GM21529 (cell line): ENCODE measurements around the gene CLDN19.
"Not testable (repeated sequence)": the region's sequence is repeated elsewhere in the genome, so short reads cannot be mapped to it uniquely, and the experiment has no call there.

ENCODE experiments used
- ATAC-seq: cut with Tn5 transposase; IDR thresholded peaks from one replicate; pipeline ENCODE4 v1.9.1; 2021; ENCODE audit not compliant: unreplicated experiment

CLDN19 gene

GRCh38 chr1:42761567-42761966 is 21.5 kb upstream of the CLDN19 start:
- no peak for ATAC-seq

GRCh38 chr1:42759114-42759513 is 19.1 kb upstream of the CLDN19 start:
- ATAC-seq: no peak

GRCh38 chr1:42758641-42759040 is 18.6 kb upstream of the CLDN19 start:
- no peak for ATAC-seq

- no peak for ATAC-seq
These were observed 17.8 kb upstream of the CLDN19 start for GRCh38 chr1:42757892-42758275.

- no peak for ATAC-seq
These were observed 17.2 kb upstream of the CLDN19 start for GRCh38 chr1:42756956-42757891.

- no peak for ATAC-seq
These were observed 13.0 kb upstream of the CLDN19 start for GRCh38 chr1:42753070-42753469.

GRCh38 chr1:42752284-42752683 is 12.2 kb upstream of the CLDN19 start:
- ATAC-seq: no peak

- ATAC-seq: not testable (repeated sequence)
These were observed 11.6 kb upstream of the CLDN19 start for GRCh38 chr1:42751511-42752070.

GRCh38 chr1:42750041-42750440 is 10.0 kb upstream of the CLDN19 start:
- ATAC-seq: no peak

GRCh38 chr1:42748461-42749410 is 8.7 kb upstream of the CLDN19 start:
- ATAC-seq: no peak

- no peak for ATAC-seq
These were observed 8.0 kb upstream of the CLDN19 start for GRCh38 chr1:42748021-42748420.

GRCh38 chr1:42747125-42747524 is 7.1 kb upstream of the CLDN19 start:
- no peak for ATAC-seq

GRCh38 chr1:42746436-42747105 is 6.5 kb upstream of the CLDN19 start:
- no peak for ATAC-seq

- ATAC-seq: no peak
These were observed 5.8 kb upstream of the CLDN19 start for GRCh38 chr1:42745851-42746250.

GRCh38 chr1:42744148-42744413 is 4.0 kb upstream of the CLDN19 start:
- ATAC-seq: no peak

GRCh38 chr1:42743317-42744147 is 3.5 kb upstream of the CLDN19 start:
- no peak for ATAC-seq

- ATAC-seq: no peak
These were observed 2.7 kb upstream of the CLDN19 start for GRCh38 chr1:42742617-42743316.

GRCh38 chr1:42742141-42742540 is 2.1 kb upstream of the CLDN19 start:
- no peak for ATAC-seq

- no peak for ATAC-seq
These were observed 1.7 kb upstream of the CLDN19 start for GRCh38 chr1:42741706-42742105.
